Glomerular visceral epithelial cell (primary cell): ENCODE measurements around the gene PARK7.
"Not testable (repeated sequence)": the region's sequence is repeated elsewhere in the genome, so short reads cannot be mapped to it uniquely, and the experiment has no call there.

Experiments used
- DNase-seq: peaks from one replicate; pipeline ENCODE4 v3.0.0-alpha.2; 2016; ENCODE audit errors: extremely low spot score

Gene PARK7

GRCh38 chr1:7961216-7962013, at the start of gene PARK7:
Gene PARK7 (plus strand): TSS chr1:7961711. CDS start chr1:7962786, 1,075 bp downstream.
- DNase-seq: peak; percentile 99

- DNase-seq: no peak
These were observed 49.4 kb upstream of the PARK7 start for GRCh38 chr1:7912145-7912544.

GRCh38 chr1:7912743-7913557, 48.6 kb upstream of the PARK7 start:
- DNase-seq: no peak

DNA sequence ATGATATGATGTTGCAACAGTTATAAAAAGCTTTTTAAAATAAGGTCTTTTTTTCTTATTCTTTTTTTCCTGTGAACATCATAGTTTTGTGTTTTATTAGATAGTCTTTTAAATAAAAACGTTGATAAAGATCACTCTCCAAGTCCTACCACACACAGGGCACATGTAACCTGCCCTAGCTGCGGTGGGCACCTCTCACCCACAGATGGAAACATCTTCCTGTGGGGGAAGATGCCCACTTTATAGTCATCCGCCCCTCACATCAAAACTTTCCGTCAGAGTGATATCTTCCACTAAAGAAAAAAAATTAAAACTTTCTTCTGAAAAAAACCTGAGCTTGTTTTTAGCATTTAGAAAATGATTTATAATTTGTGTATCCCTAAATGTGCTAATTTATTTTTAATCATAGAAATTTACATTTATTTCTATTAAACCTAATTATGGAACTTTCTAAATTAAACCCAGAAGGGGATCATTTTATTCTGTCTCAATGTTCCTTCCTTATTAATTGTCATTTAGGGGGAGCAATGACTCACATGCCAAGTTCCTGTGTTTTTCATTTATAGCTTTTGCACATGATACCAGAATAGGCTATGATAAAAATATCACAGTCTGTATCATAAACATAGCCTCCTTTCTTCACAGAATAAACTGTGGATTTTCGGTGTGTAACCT, 45.5 kb upstream of the PARK7 start:
- no peak for DNase-seq

DNA sequence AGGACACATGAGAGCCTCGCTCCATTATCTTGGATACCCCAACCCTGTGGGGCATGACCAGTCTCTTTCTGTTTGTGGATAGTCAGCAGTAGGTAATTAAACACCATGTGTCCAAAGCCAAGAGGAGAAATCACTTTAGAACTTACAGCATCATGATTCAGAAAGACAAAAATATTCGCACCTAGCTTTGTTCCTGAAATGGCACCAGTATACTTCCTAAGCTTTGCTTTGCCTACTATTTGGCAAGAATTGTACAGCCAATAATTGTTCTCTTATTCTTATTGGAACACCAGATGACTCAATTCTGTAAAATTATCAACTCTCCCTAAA, 45.0 kb upstream of the PARK7 start:
- no peak for DNase-seq

- DNase-seq: not testable (repeated sequence)
These were observed 43.5 kb upstream of the PARK7 start for GRCh38 chr1:7917971-7918370.

- DNase-seq: no peak
These were observed 41.6 kb upstream of the PARK7 start for GRCh38 chr1:7919880-7920279.

- DNase-seq: no peak
These were observed 39.7 kb upstream of the PARK7 start for GRCh38 chr1:7921796-7922195.

- no peak for DNase-seq
These were observed 39.2 kb upstream of the PARK7 start for GRCh38 chr1:7922301-7922700.

GRCh38 chr1:7927061-7927460, 34.5 kb upstream of the PARK7 start:
- DNase-seq: not testable (repeated sequence)

GRCh38 chr1:7928247-7928646, 33.3 kb upstream of the PARK7 start:
- no peak for DNase-seq

DNA sequence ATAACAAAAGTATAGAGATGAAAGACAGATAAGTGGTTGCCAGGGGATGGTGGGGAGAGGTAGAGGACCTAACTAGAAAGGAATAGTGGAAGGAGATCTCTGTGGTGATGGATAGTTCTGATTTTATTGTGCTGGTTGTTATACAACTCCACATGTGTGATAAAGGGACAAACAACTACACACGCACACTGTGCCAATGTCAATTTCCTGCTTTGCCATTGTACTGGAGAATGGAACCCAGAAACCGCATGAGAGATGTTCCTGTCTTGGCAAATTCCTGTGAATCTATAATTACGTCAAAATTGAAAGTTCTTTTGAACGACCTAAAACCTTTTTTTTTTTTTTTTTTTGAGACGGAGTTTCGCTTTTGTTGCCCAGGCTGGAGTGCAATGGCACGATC, 31.9 kb upstream of the PARK7 start:
- DNase-seq: no peak

DNA sequence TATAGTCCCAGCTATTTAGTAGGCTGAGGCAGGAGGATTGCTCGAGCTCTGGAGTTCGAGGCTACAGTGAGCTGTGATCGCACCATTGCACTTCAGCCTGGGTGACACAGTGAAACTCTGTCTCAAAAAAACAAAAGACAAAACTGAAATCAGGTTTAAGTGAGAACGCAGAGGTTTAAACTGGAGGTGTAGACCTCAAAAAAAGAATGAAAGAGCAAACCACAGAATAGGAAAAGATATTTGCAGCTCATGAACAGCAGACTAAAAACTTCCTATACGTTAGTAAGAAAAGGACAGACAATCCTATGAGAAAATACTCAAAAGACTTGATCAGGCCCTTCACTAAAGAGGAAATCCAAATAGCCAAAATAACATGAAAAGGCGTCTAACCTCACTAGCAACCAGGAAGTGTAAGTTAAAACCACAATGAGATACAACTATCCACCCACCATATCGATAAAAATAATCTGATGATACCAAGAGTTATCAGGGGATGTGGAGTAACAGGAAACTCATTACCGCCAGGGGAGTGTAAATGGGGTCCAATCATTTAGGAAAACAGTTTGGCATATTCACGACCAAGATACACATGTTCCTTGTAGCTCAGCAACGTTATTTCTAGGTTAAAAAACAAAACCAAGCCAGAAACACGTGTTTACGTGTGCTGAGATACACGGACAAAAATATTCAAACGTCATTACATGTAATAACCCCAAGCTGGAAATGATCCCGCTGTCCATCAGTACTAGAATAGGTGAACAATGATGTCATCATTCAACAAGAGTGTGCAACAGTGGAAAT, 30.7 kb upstream of the PARK7 start:
- no peak for DNase-seq

GRCh38 chr1:7931446-7931812, 30.1 kb upstream of the PARK7 start:
- DNase-seq: no peak

DNA sequence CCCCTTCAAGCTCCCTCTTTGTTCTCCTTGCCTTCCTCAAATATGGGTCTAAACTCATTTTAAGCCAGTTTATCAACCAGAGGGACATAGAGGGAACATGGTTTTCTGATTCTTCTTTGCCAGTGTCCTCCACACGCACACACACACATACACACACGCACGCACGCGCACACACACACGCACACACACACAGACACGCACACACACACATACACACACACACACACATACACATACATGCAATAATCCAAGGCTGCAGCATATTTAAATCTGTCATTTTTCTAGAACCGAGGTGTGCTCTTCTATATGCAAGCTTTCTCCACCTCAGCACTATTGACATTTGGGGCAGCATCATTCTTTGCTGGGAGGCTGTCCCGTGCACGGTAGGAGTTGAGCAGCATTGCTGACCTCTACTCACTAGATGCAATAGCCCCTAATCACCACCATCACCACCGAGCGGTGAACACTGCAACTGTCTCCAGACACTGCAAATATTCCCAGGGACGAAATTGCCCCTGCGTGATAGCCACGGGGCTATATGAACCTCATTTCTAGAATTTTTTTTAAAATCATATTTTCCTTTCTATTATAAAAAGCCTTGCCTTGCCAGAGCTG, 28.9 kb upstream of the PARK7 start:
- no peak for DNase-seq

DNA sequence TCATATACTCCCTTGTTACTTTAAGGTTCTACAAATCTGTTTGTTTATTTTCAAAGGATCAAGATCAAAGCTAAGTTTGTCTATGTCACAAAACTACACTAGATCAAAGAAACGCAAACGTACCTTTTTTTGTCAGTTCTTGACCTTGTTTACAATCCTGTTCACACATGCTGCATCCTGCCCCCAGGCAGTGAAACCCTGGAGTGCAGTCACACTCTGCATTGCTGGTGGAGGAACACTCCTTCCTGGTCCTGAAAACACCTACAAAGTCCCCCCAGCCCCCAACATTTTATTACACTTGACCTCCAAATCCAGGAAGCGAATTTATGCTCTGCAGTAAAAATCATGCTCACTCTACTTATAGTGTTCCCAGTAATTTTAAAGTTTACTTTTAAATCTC, 23.4 kb upstream of the PARK7 start:
- no peak for DNase-seq

GRCh38 chr1:7940034-7940433, 21.5 kb upstream of the PARK7 start:
- DNase-seq: no peak

- DNase-seq: peak; percentile 80
These were observed 20.6 kb upstream of the PARK7 start, which contains the start of gene TNFRSF9 for GRCh38 chr1:7940745-7941436. Gene TNFRSF9 (minus strand): TSS chr1:7940839. CDS start chr1:7939994, 845 bp downstream.

GRCh38 chr1:7941437-7941793, 20.1 kb upstream of the PARK7 start:
- DNase-seq: peak; percentile 65

DNA sequence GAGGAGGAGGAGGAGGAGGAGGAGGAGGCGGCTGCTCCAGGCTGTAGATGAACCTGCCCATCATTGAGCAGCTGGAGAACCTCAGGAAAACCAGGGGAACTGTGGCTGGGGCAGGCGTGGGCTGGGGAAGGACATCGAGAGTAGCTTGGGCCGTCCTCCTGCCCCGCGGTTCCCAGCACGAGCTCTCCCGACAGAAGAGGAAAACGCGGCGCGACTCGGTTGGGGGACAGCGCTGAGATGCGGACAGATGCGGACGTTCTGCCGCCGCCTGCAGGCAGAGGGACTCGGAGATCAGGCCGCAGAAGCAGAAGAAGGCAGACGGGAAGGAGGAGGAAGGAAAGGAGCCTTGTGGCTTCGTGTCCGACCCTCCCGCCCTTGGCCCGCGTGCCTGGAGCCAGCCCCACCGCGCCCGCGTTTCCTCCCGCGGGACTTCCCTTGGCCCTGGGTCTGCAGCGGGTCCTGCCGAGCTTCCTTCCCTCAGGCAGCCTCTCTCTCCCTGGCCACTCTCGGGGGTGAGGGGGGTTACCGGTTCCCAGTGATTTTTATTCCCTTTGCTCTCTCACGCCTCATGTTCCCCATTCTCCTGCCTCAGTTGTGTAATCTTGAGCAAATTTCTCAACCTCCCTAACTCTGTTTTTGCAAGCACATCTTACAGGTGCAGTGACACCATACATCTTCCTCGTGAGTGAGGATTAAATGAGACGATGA, 19.1 kb upstream of the PARK7 start:
- DNase-seq: no peak
